Heart left ventricle (tissue), 13 donors: ENCODE results near the gene FAM219B.

ENCODE experiments used
- POLR2A ChIP-seq, 2 donors: fragments of 450-650 bp; IDR thresholded peaks; one replicate each; pipeline ENCODE4 v1.6.1; 2017; ENCODE audit warnings: antibody characterized with exemption in 2 of 2, mild to moderate bottlenecking in 2 of 2, moderate library complexity in 2 of 2
- TF ChIP-seq, protein P1 (sequence below), 12 donors: fragments of 200-600 bp; sonication (generic) in 4 of 12; IDR thresholded peaks; one replicate each; pipeline versions ENCODE4 v1.5.0 to v1.8.0; 2018 to 2022; ENCODE audit warnings: antibody characterized with exemption in 12 of 12, mild to moderate bottlenecking in 5 of 12
- donor health status: ischemic (EF 13 %, LVEDD 7.1; RV severe dilation, severe dysfunction).
- donor health status: DM: no; HTN: yes; CAD: no.
- donor health status: DM: no; HTN: no; CAD: no.
- donor health status: ischemic (EF 25% LVEDD 6.9; RV normal size, moderate dysfunction).
- donor health status: ischemic (EF 25% LVEDD 5.7; RV mildly dilated, moderate dysfunction).
- donor health status: ischemic (EF 35%, LVEDD 5.7; RV mildly dilated, moderate dysfunction).
- donor health status: nonischemic (EF 11% LVEDD 7.7; RV severe dilation, severe dysfunction).
- donor health status: DM: yes; HTN: yes; CAD: no.
- donor health status: PGD.
- donor health status: ischemic (EF 29% LVEDD 5.4; RV normal size, mild dysfunction).
- donor health status: nonischemic (EF 23%, LVEDD 6.1; RV moderate dilation, normal function).

DNA sequence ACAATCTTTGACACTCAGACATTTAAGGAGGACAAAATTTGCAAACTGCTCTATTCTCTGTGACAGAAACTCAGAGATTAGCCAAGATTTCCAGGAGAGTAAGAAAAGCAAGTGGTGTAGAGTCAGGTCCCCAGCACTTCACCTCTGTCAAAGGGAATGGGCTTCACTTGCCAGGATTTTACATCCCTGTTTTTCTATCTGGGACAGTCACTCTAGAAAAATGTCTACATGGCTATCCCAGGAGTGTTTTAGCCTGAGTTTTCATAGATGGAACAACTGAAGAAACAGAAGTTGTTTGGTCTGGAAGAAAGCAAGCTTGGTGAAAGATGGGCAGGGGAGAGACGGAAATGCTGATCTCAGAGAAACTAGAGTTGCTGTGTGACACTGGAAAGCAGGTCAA lies 3.0 kb downstream of the FAM219B start:
- TF ChIP-seq, protein P1, sequence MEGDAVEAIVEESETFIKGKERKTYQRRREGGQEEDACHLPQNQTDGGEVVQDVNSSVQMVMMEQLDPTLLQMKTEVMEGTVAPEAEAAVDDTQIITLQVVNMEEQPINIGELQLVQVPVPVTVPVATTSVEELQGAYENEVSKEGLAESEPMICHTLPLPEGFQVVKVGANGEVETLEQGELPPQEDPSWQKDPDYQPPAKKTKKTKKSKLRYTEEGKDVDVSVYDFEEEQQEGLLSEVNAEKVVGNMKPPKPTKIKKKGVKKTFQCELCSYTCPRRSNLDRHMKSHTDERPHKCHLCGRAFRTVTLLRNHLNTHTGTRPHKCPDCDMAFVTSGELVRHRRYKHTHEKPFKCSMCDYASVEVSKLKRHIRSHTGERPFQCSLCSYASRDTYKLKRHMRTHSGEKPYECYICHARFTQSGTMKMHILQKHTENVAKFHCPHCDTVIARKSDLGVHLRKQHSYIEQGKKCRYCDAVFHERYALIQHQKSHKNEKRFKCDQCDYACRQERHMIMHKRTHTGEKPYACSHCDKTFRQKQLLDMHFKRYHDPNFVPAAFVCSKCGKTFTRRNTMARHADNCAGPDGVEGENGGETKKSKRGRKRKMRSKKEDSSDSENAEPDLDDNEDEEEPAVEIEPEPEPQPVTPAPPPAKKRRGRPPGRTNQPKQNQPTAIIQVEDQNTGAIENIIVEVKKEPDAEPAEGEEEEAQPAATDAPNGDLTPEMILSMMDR (IDR thresholded peaks at IDR 0.05) = no peak
- no peak for TF ChIP-seq POLR2A (IDR thresholded peaks at IDR 0.05)
